Measurements from ENCODE around the gene PSTK. TPM values are rescaled to one million over a fixed set of nuclear protein-coding genes. Genes with fewer than 3 reads are reported as not detected.
A peak's percentile ranks its signal among the peaks of the same experiment; 100 is the strongest.

PSTK gene
- total and polyA plus RNA-seq, 2 of the 13 experiments (the other 11 are each of a cell fraction or from before 2014, with no cell fraction given), result 8.2 to 9.3 TPM

GRCh38 chr10:123019941-123020703 lies 39.9 kb downstream of the PSTK start (continued):
- TF ChIP-seq FOXA3 (CRISPR knock-in tag; IDR thresholded peaks at IDR 0.05) (peak; percentile 62), ZNF7 (CRISPR knock-in tag; IDR thresholded peaks at IDR 0.05) (no peak), RBM22 (optimal IDR thresholded peaks at IDR 0.05; ENCODE audit: low read length) (no peak), BCL6 (CRISPR knock-in tag; IDR thresholded peaks at IDR 0.05) (peak; percentile 90), FOXP1 (IDR thresholded peaks at IDR 0.05) (peak; percentile 42; the same call in 1 of the 2 replicates), FOXP1 (CRISPR knock-in tag; IDR thresholded peaks at IDR 0.05) (peak; percentile 83), ZMAT5 (CRISPR knock-in tag; IDR thresholded peaks at IDR 0.05; ENCODE audit: borderline replicate concordance, low read depth) (no peak), MEIS2 (CRISPR knock-in tag; IDR thresholded peaks at IDR 0.05) (no peak), ZNF501 (CRISPR knock-in tag; IDR thresholded peaks at IDR 0.05) (no peak), SIN3A (IDR thresholded peaks at IDR 0.05; ENCODE audit: borderline replicate concordance, low read depth, low read length) (0 out of 2 replicates have a peak, but pooled peaks have one; percentile 42), MED1 (CRISPR knock-in tag; IDR thresholded peaks at IDR 0.05) (peak; percentile 74), CREB3 (CRISPR knock-in tag; IDR thresholded peaks at IDR 0.05) (no peak), HHEX (CRISPR knock-in tag; IDR thresholded peaks at IDR 0.05) (0 out of 2 replicates have a peak, but pooled peaks have one; percentile 35), SOX5 (CRISPR knock-in tag; IDR thresholded peaks at IDR 0.05; ENCODE audit: borderline replicate concordance) (peak; percentile 56; the same call in 1 of the 2 replicates), ZNF687 (CRISPR knock-in tag; IDR thresholded peaks at IDR 0.05) (no peak), ELF4 (CRISPR knock-in tag; IDR thresholded peaks at IDR 0.05; ENCODE audit: borderline replicate concordance) (0 out of 2 replicates have a peak, but pooled peaks have one; percentile 9), ZFP36L1 (CRISPR knock-in tag; IDR thresholded peaks at IDR 0.05) (no peak), AFF4 (CRISPR knock-in tag; IDR thresholded peaks at IDR 0.05) (no peak), SATB2 (CRISPR knock-in tag; IDR thresholded peaks at IDR 0.05) (no peak), ARNTL (CRISPR knock-in tag; IDR thresholded peaks at IDR 0.05) (no peak), JARID2 (CRISPR knock-in tag; IDR thresholded peaks at IDR 0.05; ENCODE audit: insufficient replicate concordance) (no peak), MXI1 (IDR thresholded peaks at IDR 0.05; ENCODE audit: borderline replicate concordance, low read depth, low read length) (no peak), MIXL1 (CRISPR knock-in tag; IDR thresholded peaks at IDR 0.05) (peak; percentile 37; the same call in 1 of the 2 replicates)
